OCI-LY1 (cell line): Measurements from ENCODE around the gene TLE2.

Experiments used
- H2AFZ ChIP-seq: fragments of 200-600 bp; sonication (generic), shearing (Covaris generic); 2 replicates; pipeline ENCODE4 v1.6.0; 2014; ENCODE audit warnings: antibody characterized with exemption, mild to moderate bottlenecking, low read length
- H3F3A ChIP-seq: fragments of 200-600 bp; sonication (generic), shearing (Covaris generic); 2 replicates; pipeline ENCODE4 v1.6.0; 2014; ENCODE audit warnings: mild to moderate bottlenecking, antibody characterized with exemption, low read length, moderate library complexity; ENCODE audit not compliant: insufficient read depth
- H3K27ac ChIP-seq: fragments of 200-600 bp; sonication (generic); 2 replicates; pipeline ENCODE4 v1.5.1; 2014; ENCODE audit warnings: low read length, mixed run types, mild to moderate bottlenecking, low read depth; ENCODE audit not compliant: poor library complexity, severe bottlenecking
- H3K27me3 ChIP-seq: fragments of 200-600 bp; sonication (generic); 2 replicates; pipeline ENCODE4 v1.6.0; 2014; ENCODE audit warnings: antibody characterized with exemption, mild to moderate bottlenecking, low read length, moderate library complexity; ENCODE audit not compliant: insufficient read depth
- H3K36me3 ChIP-seq: fragments of 200-600 bp; sonication (generic); 2 replicates; pipeline ENCODE4 v1.6.1; 2014; ENCODE audit warnings: mild to moderate bottlenecking, antibody characterized with exemption, low read length, moderate library complexity, mixed read lengths; ENCODE audit not compliant: insufficient read depth
- H3K4me1 ChIP-seq: fragments of 200-600 bp; sonication (generic); 2 replicates; pipeline ENCODE4 v1.5.1; 2014; ENCODE audit warnings: mild to moderate bottlenecking, low read length, moderate library complexity; ENCODE audit not compliant: insufficient read depth, severe bottlenecking
- H3K4me2 ChIP-seq: fragments of 200-600 bp; sonication (generic), shearing (Covaris generic); 2 replicates; pipeline ENCODE4 v1.6.1; 2014; ENCODE audit warnings: low read length
- H3K4me3 ChIP-seq: fragments of 200-600 bp; sonication (generic); 2 replicates; pipeline ENCODE4 v1.5.1; 2014; ENCODE audit warnings: low read length, low read depth, mild to moderate bottlenecking, mixed read lengths; ENCODE audit not compliant: poor library complexity, severe bottlenecking
- H3K79me2 ChIP-seq: fragments of 200-600 bp; shearing (Covaris generic); 2 replicates; pipeline ENCODE4 v1.6.1; 2016; ENCODE audit warnings: mixed run types, low read length, mixed read lengths; ENCODE audit not compliant: insufficient read depth
- H3K9ac ChIP-seq: fragments of 200-600 bp; sonication (generic), shearing (Covaris generic); 2 replicates; pipeline ENCODE4 v1.6.1; 2014; ENCODE audit warnings: mild to moderate bottlenecking, low read length, mixed read lengths
- H3K9me2 ChIP-seq: fragments of 200-600 bp; sonication (generic), shearing (Covaris generic); 2 replicates; pipeline ENCODE4 v1.6.1; 2014; ENCODE audit warnings: low read depth, mild to moderate bottlenecking, low read length, mixed read lengths
- H3K9me3 ChIP-seq: fragments of 200-600 bp; shearing (Covaris generic); 2 replicates; pipeline ENCODE4 v1.6.1; 2014; ENCODE audit warnings: low read length, mixed read lengths
- H4K20me1 ChIP-seq: fragments of 200-600 bp; sonication (generic), shearing (Covaris generic); 2 replicates; pipeline ENCODE4 v1.6.0; 2016; ENCODE audit warnings: mild to moderate bottlenecking, low read length; ENCODE audit not compliant: insufficient read depth
- CTCF ChIP-seq: fragments of 200-600 bp; sonication (generic), shearing (Covaris generic); IDR thresholded peaks from 2 replicates; pipeline ENCODE4 v1.5.1; 2017; ENCODE audit warnings: mild to moderate bottlenecking, antibody characterized with exemption, low read length, moderate library complexity, mixed read lengths
- EZH2 ChIP-seq: fragments of 200-600 bp; sonication (generic), shearing (Covaris generic); IDR thresholded peaks from 2 replicates; pipeline ENCODE4 v1.8.0; 2017; ENCODE audit warnings: borderline replicate concordance, mixed run types, mild to moderate bottlenecking, antibody characterized with exemption, low read length, moderate library complexity, mixed read lengths

Gene TLE2

GRCh38 chr19:2973229-2973628, 55.9 kb downstream of the TLE2 start:
- H3K9ac ChIP-seq = no peak overlapping the region
- H3K4me2 ChIP-seq = no peak overlapping the region
- no peaks in the 10 kb centered on the region for H3K4me1 ChIP-seq
- TF ChIP-seq CTCF (no peak), EZH2 (no peak)
- no peaks in the 10 kb centered on the region for H3K36me3 ChIP-seq
- no peaks in the 10 kb centered on the region for H3K27me3 ChIP-seq
- H3K4me3 ChIP-seq = no peak overlapping the region
- no peaks in the 10 kb centered on the region for H3K79me2 ChIP-seq
- no peaks in the 10 kb centered on the region for H4K20me1 ChIP-seq
- H3F3A ChIP-seq = no peaks in the 10 kb centered on the region
- no peaks in the 10 kb centered on the region for H3K9me3 ChIP-seq
- H3K27ac ChIP-seq = no peak overlapping the region
- no peak overlapping the region for H2AFZ ChIP-seq
- no peaks in the 10 kb centered on the region for H3K9me2 ChIP-seq

- Histone ChIP-seq H3K27me3 (no peaks in the 10 kb centered on the region), H4K20me1 (no peaks in the 10 kb centered on the region), H3K79me2 (no peaks in the 10 kb centered on the region), H3K36me3 (no peaks in the 10 kb centered on the region), H3F3A (no peaks in the 10 kb centered on the region), H3K27ac (no peak overlapping the region), H3K4me3 (no peak overlapping the region), H3K9ac (no peak overlapping the region), H3K9me3 (no peaks in the 10 kb centered on the region), H3K9me2 (no peaks in the 10 kb centered on the region), H3K4me2 (no peak overlapping the region), H2AFZ (no peak overlapping the region), H3K4me1 (no peaks in the 10 kb centered on the region)
- TF ChIP-seq EZH2 (no peak), CTCF (no peak)
These were observed 58.8 kb downstream of the TLE2 start for GRCh38 chr19:2970201-2970835.

- H3K9me3 ChIP-seq = no peaks in the 10 kb centered on the region
- no peak overlapping the region for H3K9ac ChIP-seq
- H3F3A ChIP-seq = no peaks in the 10 kb centered on the region
- H3K36me3 ChIP-seq = no peaks in the 10 kb centered on the region
- no peak overlapping the region for H3K27ac ChIP-seq
- no peaks in the 10 kb centered on the region for H3K4me1 ChIP-seq
- no peaks in the 10 kb centered on the region for H4K20me1 ChIP-seq
- TF ChIP-seq CTCF (no peak), EZH2 (no peak)
- no peaks in the 10 kb centered on the region for H3K9me2 ChIP-seq
- no peaks in the 10 kb centered on the region for H3K27me3 ChIP-seq
- no peak overlapping the region for H3K4me3 ChIP-seq
- H3K79me2 ChIP-seq = no peaks in the 10 kb centered on the region
- no peak overlapping the region for H3K4me2 ChIP-seq
- H2AFZ ChIP-seq = no peak overlapping the region
These were observed 60.0 kb downstream of the TLE2 start for GRCh38 chr19:2969104-2969504.
